ENCODE data around the gene PBX4. TPM values are rescaled to one million over a fixed set of nuclear protein-coding genes. Genes with fewer than 3 reads are reported as not detected.

The PBX4 gene
- total RNA-seq, 1 experiment from 2014 or later: 11.6 TPM

GRCh38 chr19:19642506-19643157, 24.1 kb upstream of the PBX4 start:
- Histone ChIP-seq H3K36me3 (ENCODE audit: control insufficient read depth in 1 of 2, insufficient read depth in 2 of 2, low read length in 2 of 2) (peaks cover 11 to 21% of the 10 kb centered on the region in 2 experiments; a peak in 3 of 4 replicates), H2AFZ (ENCODE audit: low read depth, low read length, poor library complexity, severe bottlenecking) (no peak overlapping the region), H4K20me1 (ENCODE audit: insufficient read depth) (no peaks in the 10 kb centered on the region), H3K4me2 (ENCODE audit: low read length) (peak overlapping the region; percentile 99), H3K27ac (ENCODE audit: low read depth, low read length) (peak overlapping the region; percentile 75), H3K4me1 (ENCODE audit: control insufficient read depth in 1 of 2, insufficient read depth in 2 of 2, low read length in 2 of 2) (peaks cover 0 to 14% of the 10 kb centered on the region in 2 experiments; a peak in 2 of 4 replicates), H3K9me2 (ENCODE audit: insufficient read depth) (no peaks in the 10 kb centered on the region), H3K9me3 (ENCODE audit: control insufficient read depth in 1 of 2, insufficient read depth in 1 of 2, low read depth in 1 of 2, low read length in 2 of 2) (no peaks in the 10 kb centered on the region), H3K4me3 (replicated peaks in 1 of 2; ENCODE audit: low read depth in 1 of 2, low read length in 2 of 2) (peak overlapping the region; percentile 85 to 94), H3K27me3 (ENCODE audit: insufficient read depth, low read length) (no peaks in the 10 kb centered on the region), H3K9ac (ENCODE audit: low read length) (peak overlapping the region; percentile 83), H3K79me2 (ENCODE audit: insufficient read depth, low read length) (no peaks in the 10 kb centered on the region)
- intact Hi-C loops (cut with micrococcal nuclease): no loop called here
- no peak for TF ChIP-seq CEBPB (IDR thresholded peaks at IDR 0.05; ENCODE audit: low read depth)
- TF ChIP-seq EZH2phosphoT487 (IDR thresholded peaks at IDR 0.05; ENCODE audit: borderline replicate concordance): no peak
- no peak for TF ChIP-seq SP1 (IDR thresholded peaks at IDR 0.05; ENCODE audit: low read depth)
- TF ChIP-seq TCF7L2 (IDR thresholded peaks at IDR 0.05; ENCODE audit: borderline replicate concordance, extremely low read depth, insufficient read depth, insufficient read length): no peak
- no peak for TF ChIP-seq POLR2A (IDR thresholded peaks at IDR 0.05; ENCODE audit: borderline replicate concordance, extremely low read depth, insufficient read depth, insufficient read length)
- TF ChIP-seq REST (IDR thresholded peaks at IDR 0.05; ENCODE audit: low read depth): no peak
- no peak for TF ChIP-seq SRF (IDR thresholded peaks at IDR 0.05; ENCODE audit: low read depth)
- no peak for TF ChIP-seq ZBTB33 (IDR thresholded peaks at IDR 0.05; ENCODE audit: extremely low read depth, insufficient replicate concordance, low read length)
- no peak for TF ChIP-seq SIN3A (IDR thresholded peaks at IDR 0.05; ENCODE audit: low read depth)
- no peak for TF ChIP-seq EGR1 (IDR thresholded peaks at IDR 0.05; ENCODE audit: low read depth)
- no peak for TF ChIP-seq CTCF (IDR thresholded peaks at IDR 0.05 in 2 of 3, conservative IDR thresholded peaks at IDR 0.05 in 1 of 3; ENCODE audit: borderline replicate concordance in 1 of 3, insufficient read depth in 1 of 3, low read depth in 2 of 3, low read length in 2 of 3)
- TF ChIP-seq EZH2 (IDR thresholded peaks at IDR 0.05): no peak
- ChIA-PET POLR2A (no interaction called here), CTCF (no interaction called here), RAD21 (ENCODE audit: low non-redundant PET in 1 of 2, low total read pairs in 2 of 2, uncharacterized antibody in 2 of 2, unreplicated experiment in 2 of 2) (no interaction called here)
- ATAC-seq (peak; percentile 10), DNase-seq (ENCODE audit: low read depth, low spot score) (no peak)
- no TSS peak for BruUV-seq (replicated peaks)
